ENCODE data around the gene CAT. TPM values are rescaled to one million over a fixed set of nuclear protein-coding genes. Genes with fewer than 3 reads are reported as not detected.

The CAT gene
- total and polyA plus RNA-seq, 9 of the 15 experiments (the other 6 are each of a cell fraction or from before 2014, with no cell fraction given) = 86.7 to 183 (median 114) TPM

GRCh38 chr11:34488855-34489557, 50.3 kb downstream of the CAT start:
- H2AFZ ChIP-seq (ENCODE audit: low read depth, low read length) = no peak overlapping the region
- in situ Hi-C loops (cut with MboI) (loop anchor here (5.0 to 25.0 kb wide), 2 partner anchors 312 to 677 kb away; no protein-coding TSS in a partner anchor), intact Hi-C loops (cut with micrococcal nuclease) (no loop called here)
- 0 out of 2 replicates have a peak, but pooled peaks cover 4% of the 10 kb centered on the region for H4K20me1 ChIP-seq (replicated peaks; ENCODE audit: control insufficient read depth, insufficient read depth, low read length)
- no TSS peak for BruUV-seq (replicated peaks)
- FAIRE-seq = no peak
- 3% methylated on average over 12 of the region's 12 CpGs for WGBS (ENCODE audit: insufficient coverage, low coverage, missing lambda C conversion rate)
- H3K9me1 ChIP-seq (ENCODE audit: control insufficient read depth, insufficient read depth, low read length) = no peaks in the 10 kb centered on the region
- no peak for DNase-seq (ENCODE audit: extremely low read depth in 1 of 4, low spot score in 3 of 4)
- H3K4me3 ChIP-seq = no peak overlapping the region
- TF ChIP-seq BACH1 (tag; IDR thresholded peaks at IDR 0.05) (no peak), SETDB1 (IDR thresholded peaks at IDR 0.05; ENCODE audit: low read length) (no peak), SNIP1 (IDR thresholded peaks at IDR 0.05; ENCODE audit: low read depth) (no peak), NFATC3 (IDR thresholded peaks at IDR 0.05) (no peak), PCBP1 (IDR thresholded peaks at IDR 0.05; ENCODE audit: low read depth, low read length, poor library complexity, severe bottlenecking) (no peak), ZBTB1 (CRISPR knock-in tag; IDR thresholded peaks at IDR 0.05; ENCODE audit: borderline replicate concordance, low read depth) (no peak), NR2F6 (CRISPR knock-in tag; IDR thresholded peaks at IDR 0.05) (no peak), E4F1 (CRISPR knock-in tag; IDR thresholded peaks at IDR 0.05; ENCODE audit: borderline replicate concordance) (no peak), PTRF (tag; IDR thresholded peaks at IDR 0.05) (no peak)
- H3K27ac ChIP-seq (ENCODE audit: extremely low read depth, low read depth, low read length) = no peak overlapping the region
- H3K4me1 ChIP-seq (replicated peaks in 1 of 2; ENCODE audit: control insufficient read depth in 2 of 2, insufficient read depth in 2 of 2, low read length in 2 of 2) = no peaks in the 10 kb centered on the region; a peak in 1 of 5 replicates
- H3K9me3 ChIP-seq (replicated peaks; ENCODE audit: control insufficient read depth, insufficient read depth, low read depth, low read length) = no peaks in the 10 kb centered on the region
- H3K9ac ChIP-seq (ENCODE audit: insufficient read depth in 1 of 2, low read depth in 2 of 2, low read length in 2 of 2) = no peak overlapping the region
- H3K79me2 ChIP-seq (ENCODE audit: control insufficient read depth, insufficient read depth, low read length) = no peaks in the 10 kb centered on the region
- CTCF ChIA-PET (ENCODE audit: low intra/inter-chr PET ratio) = no interaction called here
- ATAC-seq = no peak
- H3K36me3 ChIP-seq (ENCODE audit: control insufficient read depth, insufficient read depth, low read length) = no peaks in the 10 kb centered on the region
- H3K4me2 ChIP-seq (ENCODE audit: insufficient read depth, low read length) = no peak overlapping the region
- H3K27me3 ChIP-seq (ENCODE audit: control insufficient read depth in 2 of 2, insufficient read depth in 2 of 2, low read length in 2 of 2) = peaks cover under 1 to 23% of the 10 kb centered on the region in 2 experiments
- POLR2A ChIA-PET = interaction anchor here (0.6 kb wide), 2 partner anchors 134 to 225 kb away, joined by 3 read pairs; no protein-coding TSS in a partner anchor
